Heart right ventricle (tissue), 16 donors: ENCODE data around the gene WDR26. TPM values are rescaled to one million over a fixed set of nuclear protein-coding genes. Genes with fewer than 3 reads are reported as not detected.

Source experiments
- ATAC-seq, 8 donors: fragments of 200-7000 bp; cut with Tn5 transposase; one replicate each; pipeline ENCODE4 v1.9.1; 2020; ENCODE audit warnings: mild to moderate bottlenecking in 8 of 8, moderate library complexity in 8 of 8, moderate number of reproducible peaks in 1 of 8
- DNase-seq, 2 donors: peaks; one replicate each; pipeline ENCODE4 v3.0.0-alpha.2; 2020
- H3K27ac ChIP-seq, 10 donors: fragments of 200-600 bp; sonication (generic) in 2 of 10; one replicate each; pipeline versions ENCODE4 v1.5.0 to v1.8.0; 2020 to 2022; ENCODE audit warnings: mild to moderate bottlenecking in 3 of 10
- H3K27me3 ChIP-seq, 7 donors: fragments of 200-600 bp; one replicate each; pipeline ENCODE4 v1.8.0; 2021 to 2022; ENCODE audit warnings: mild to moderate bottlenecking in 2 of 7
- H3K36me3 ChIP-seq, 9 donors: fragments of 200-600 bp; sonication (generic) in 1 of 9; one replicate each; pipeline versions ENCODE4 v1.5.0 to v1.8.0; 2020 to 2022; ENCODE audit warnings: mild to moderate bottlenecking in 2 of 9
- H3K4me1 ChIP-seq, 9 donors: fragments of 200-600 bp; sonication (generic) in 1 of 9; one replicate each; pipeline versions ENCODE4 v1.5.0 to v1.8.0; 2020 to 2022; ENCODE audit warnings: mild to moderate bottlenecking in 4 of 9
- H3K4me3 ChIP-seq, 10 donors: fragments of 200-600 bp; sonication (generic) in 2 of 10; one replicate each; pipeline versions ENCODE4 v1.5.0 to v1.8.0; 2020 to 2022; ENCODE audit warnings: mild to moderate bottlenecking in 7 of 10, moderate library complexity in 2 of 10
- H3K9me3 ChIP-seq, 11 donors: fragments of 200-600 bp in 10 of 11; sonication (generic) in 2 of 11; one replicate each; pipeline versions ENCODE4 v1.5.0 to v1.8.0; 2013 to 2022; ENCODE audit warnings: mild to moderate bottlenecking in 2 of 11, control low read depth in 1 of 11, moderate library complexity in 1 of 11
- WGBS, 2 donors: extraction: QIAGEN DNeasy Blood & Tissue Kit; methylation state at CpG; one replicate each; pipeline ENCODE4 v1.1.7; 2013; ENCODE audit warnings: inconsistent platforms in 1 of 2; 5-methylcytosine and 5-hydroxymethylcytosine counted together
- intact Hi-C, 10 donors: fragments of 100-400 bp; cut with DNase I; formaldehyde crosslinking; loops; one replicate each; pipeline versions ENCODE4 v1.11.1 to v1.14.2; 2022
- polyA plus RNA-seq, 2 donors: library from polyadenylated mRNA; stranded (reverse); fragments of 200-250 nt; gene quantifications; one replicate each; pipeline ENCODE4 v1.2.3, GENCODE V29; 2013
- total RNA-seq, 10 donors: library from RNA; stranded (reverse); fragmentation: NEBNext Ultra II Directional in 3 of 10; extraction: Animal tissue kit (Norgen Biotek cat#: 25700) in 3 of 10; gene quantifications; one replicate each; pipeline versions ENCODE4 v1.2.1 to v1.2.4, GENCODE V29; 2021 to 2023
- TF ChIP-seq, protein P1 (sequence below), 9 donors: fragments of 200-600 bp; sonication (generic) in 2 of 9; IDR thresholded peaks; one replicate each; pipeline versions ENCODE4 v1.5.0 to v1.8.0; 2021 to 2022; ENCODE audit warnings: antibody characterized with exemption in 9 of 9, mild to moderate bottlenecking in 5 of 9, moderate library complexity in 1 of 9
- donor health status: Arrhythmogenic right ventricular cardiomyopathy.
- donor health status: ischemic (EF 13 %, LVEDD 7.1; RV severe dilation, severe dysfunction).
- donor health status: healthy with polysubstance abuse.
- donor health status: DM: no; HTN: yes; CAD: no.
- donor health status: DM: no; HTN: no; CAD: no.
- donor health status: ischemic (EF 25% LVEDD 6.9; RV normal size, moderate dysfunction).
- donor health status: ischemic (EF 25% LVEDD 5.7; RV mildly dilated, moderate dysfunction).
- donor health status: healthy.
- donor health status: DM: yes; HTN: yes; CAD: no.
- donor health status: Ischemic cardiomyopathy.
- donor health status: ischemic (EF 35%, LVEDD 5.7; RV mildly dilated, moderate dysfunction).
- donor health status: nonischemic (EF 11% LVEDD 7.7; RV severe dilation, severe dysfunction).
- donor health status: DM: yes; HTN: yes; CAD: no.
- donor health status: PGD.
- donor health status: ischemic (EF 29% LVEDD 5.4; RV normal size, mild dysfunction).
- donor health status: nonischemic (EF 23%, LVEDD 6.1; RV moderate dilation, normal function).

The WDR26 gene
- total and polyA plus RNA-seq, 12 donors: 15.8 to 81.3 (median 69.3) TPM

DNA sequence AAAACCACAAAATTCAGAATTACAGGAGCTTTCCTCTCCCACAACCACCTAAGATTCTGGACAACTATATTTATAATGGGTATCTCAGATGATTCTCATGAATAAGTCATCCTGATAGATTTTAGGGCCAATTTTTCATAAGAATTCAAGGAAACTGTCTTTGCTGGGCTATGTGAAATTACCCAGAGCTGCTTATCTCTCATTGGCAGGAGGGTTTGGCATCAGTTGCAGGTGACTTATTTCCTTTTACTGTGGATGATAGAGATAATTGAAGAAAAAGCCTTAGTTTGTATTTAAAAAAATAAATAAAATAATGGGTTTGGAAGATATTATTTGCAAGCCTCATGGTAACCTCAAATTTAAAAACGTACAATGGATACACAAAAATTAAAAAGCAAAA, 38.2 kb upstream of the WDR26 start:
- no peaks in the 10 kb centered on the region for H3K4me1 ChIP-seq
- peaks cover 0 to 20% (median 0%) of the 10 kb centered on the region in 11 donors for H3K9me3 ChIP-seq
- TF ChIP-seq, protein P1, sequence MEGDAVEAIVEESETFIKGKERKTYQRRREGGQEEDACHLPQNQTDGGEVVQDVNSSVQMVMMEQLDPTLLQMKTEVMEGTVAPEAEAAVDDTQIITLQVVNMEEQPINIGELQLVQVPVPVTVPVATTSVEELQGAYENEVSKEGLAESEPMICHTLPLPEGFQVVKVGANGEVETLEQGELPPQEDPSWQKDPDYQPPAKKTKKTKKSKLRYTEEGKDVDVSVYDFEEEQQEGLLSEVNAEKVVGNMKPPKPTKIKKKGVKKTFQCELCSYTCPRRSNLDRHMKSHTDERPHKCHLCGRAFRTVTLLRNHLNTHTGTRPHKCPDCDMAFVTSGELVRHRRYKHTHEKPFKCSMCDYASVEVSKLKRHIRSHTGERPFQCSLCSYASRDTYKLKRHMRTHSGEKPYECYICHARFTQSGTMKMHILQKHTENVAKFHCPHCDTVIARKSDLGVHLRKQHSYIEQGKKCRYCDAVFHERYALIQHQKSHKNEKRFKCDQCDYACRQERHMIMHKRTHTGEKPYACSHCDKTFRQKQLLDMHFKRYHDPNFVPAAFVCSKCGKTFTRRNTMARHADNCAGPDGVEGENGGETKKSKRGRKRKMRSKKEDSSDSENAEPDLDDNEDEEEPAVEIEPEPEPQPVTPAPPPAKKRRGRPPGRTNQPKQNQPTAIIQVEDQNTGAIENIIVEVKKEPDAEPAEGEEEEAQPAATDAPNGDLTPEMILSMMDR (IDR thresholded peaks at IDR 0.05): no peak
- DNase-seq (no peak), ATAC-seq (no peak)
- intact Hi-C loops: no loop called here
- H3K36me3 ChIP-seq: no peaks in the 10 kb centered on the region
- 64 to 80% methylated on average over 1 of the region's 1 CpG for WGBS, 2 donors
- no peak overlapping the region for H3K4me3 ChIP-seq
- no peak overlapping the region for H3K27ac ChIP-seq
- H3K27me3 ChIP-seq: no peaks in the 10 kb centered on the region

DNA sequence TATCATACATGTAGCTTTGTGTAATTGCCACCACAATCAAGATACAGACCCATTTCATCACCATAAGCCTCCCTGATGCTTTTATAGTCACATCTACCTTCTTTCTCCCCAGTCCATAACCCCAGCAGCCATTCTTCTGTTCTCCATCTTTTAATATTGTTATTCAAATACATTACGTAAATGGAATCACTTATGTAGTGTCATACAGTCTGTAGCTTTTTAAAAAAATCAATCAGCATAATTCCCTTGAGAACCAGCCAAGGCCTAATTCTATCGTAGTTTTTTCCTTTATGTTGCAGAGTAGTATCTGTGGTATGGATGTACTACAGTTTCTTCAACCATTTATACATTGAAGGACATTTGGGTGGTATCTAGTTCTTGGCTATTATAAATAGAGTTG, 31.6 kb upstream of the WDR26 start:
- H3K36me3 ChIP-seq: no peaks in the 10 kb centered on the region
- no peak for DNase-seq
- no peak for ATAC-seq
- H3K9me3 ChIP-seq: peaks cover 0 to 5% (median 0%) of the 10 kb centered on the region in 11 donors
- no peaks in the 10 kb centered on the region for H3K4me1 ChIP-seq
- TF ChIP-seq, protein P1 (IDR thresholded peaks at IDR 0.05): no peak
- intact Hi-C loops: no loop called here
- H3K27ac ChIP-seq: no peak overlapping the region
- no peaks in the 10 kb centered on the region for H3K27me3 ChIP-seq
- no peak overlapping the region for H3K4me3 ChIP-seq
- WGBS, 2 donors: 83 to 87% methylated on average over 2 of the region's 2 CpGs

DNA sequence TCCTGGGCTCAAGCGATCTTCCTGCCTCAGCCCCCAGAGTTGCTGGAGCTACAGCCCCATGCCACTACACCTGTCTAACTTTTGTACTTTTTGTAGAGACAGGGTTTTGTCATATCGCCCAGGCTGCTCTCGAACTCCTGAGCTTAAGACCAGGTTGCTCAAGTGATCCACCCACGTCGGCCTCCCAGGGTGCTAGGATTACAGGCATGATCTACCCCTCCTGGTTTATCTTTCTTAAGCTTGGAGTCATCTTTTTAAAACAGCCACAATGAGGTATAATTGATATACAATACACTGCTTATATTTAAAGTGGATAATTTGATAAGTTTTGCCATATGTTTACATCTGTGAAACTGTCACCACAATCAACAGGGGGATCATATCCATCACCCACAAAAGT, 25.4 kb upstream of the WDR26 start:
- Histone ChIP-seq H3K36me3 (peaks cover 0 to 3% (median 0%) of the 10 kb centered on the region in 9 donors), H3K9me3 (no peaks in the 10 kb centered on the region), H3K4me1 (peaks cover 0 to 36% (median 16%) of the 10 kb centered on the region in 9 donors), H3K27ac (peak overlapping the region in 3 of 10 donors; percentile 24 to 44 (median 41)), H3K4me3 (no peak overlapping the region), H3K27me3 (no peaks in the 10 kb centered on the region)
- no peak for ATAC-seq
- intact Hi-C loops: loop anchor here in 6 of 10 donors (2.0 to 10.0 kb wide), 3 partner anchors 343 to 345 kb away; partner anchors contain the start of gene FBXO28 (in 3 of the 6)
- 91 to 93% methylated on average over 5 of the region's 5 CpGs for WGBS, 2 donors
- DNase-seq: no peak
- TF ChIP-seq, protein P1 (IDR thresholded peaks at IDR 0.05): no peak

DNA sequence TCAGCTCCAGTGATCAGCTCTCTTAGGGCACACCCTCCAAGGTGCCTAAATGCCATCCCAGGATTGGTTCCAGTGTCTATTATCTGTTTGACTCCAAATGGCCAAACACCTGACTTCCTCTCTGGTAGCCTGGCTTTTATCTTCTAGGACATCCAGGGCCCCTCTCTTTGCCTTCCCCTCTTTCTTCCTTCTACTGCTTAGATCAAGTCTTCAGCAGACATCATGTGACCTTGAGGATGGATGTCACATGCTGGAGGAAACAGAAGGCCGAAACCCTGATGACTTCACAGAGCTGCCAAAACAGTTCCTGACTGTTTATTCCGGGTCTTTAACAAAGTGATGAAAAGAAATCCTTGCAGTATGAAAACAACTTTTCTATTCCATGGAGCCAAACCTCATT, 24.4 kb upstream of the WDR26 start:
- WGBS, 2 donors: 0 to 13% methylated on average over 2 of the region's 2 CpGs
- no peaks in the 10 kb centered on the region for H3K27me3 ChIP-seq
- peak in 4 of 8 donors; percentile 14 to 50 (median 40) for ATAC-seq

More for the DNA sequence above, 24.4 kb upstream of the WDR26 start:
- peaks cover 0 to 9% (median 0%) of the 10 kb centered on the region in 9 donors for H3K36me3 ChIP-seq
- DNase-seq: no peak
- H3K9me3 ChIP-seq: no peaks in the 10 kb centered on the region
- H3K4me1 ChIP-seq: peaks cover 0 to 36% (median 16%) of the 10 kb centered on the region in 9 donors
- H3K4me3 ChIP-seq: no peak overlapping the region
- peak overlapping the region in 5 of 10 donors; percentile 24 to 45 (median 41) for H3K27ac ChIP-seq
- intact Hi-C loops: loop anchor here in 6 of 10 donors (2.0 to 10.0 kb wide), 3 partner anchors 342 to 344 kb away; partner anchors contain the start of gene FBXO28 (in 3 of the 6)
- TF ChIP-seq, protein P1 (IDR thresholded peaks at IDR 0.05): no peak
